Activated CD4-positive, alpha-beta T cell treated with anti-CD3 and anti-CD28 coated beads, Interleukin-2, amount 50 U/mL, for 16 hours (primary cell): ENCODE data around the gene DENND2C.

Source experiments
- DNase-seq: peaks from one replicate; pipeline ENCODE4 v3.0.0-alpha.2; 2020

Gene DENND2C

GRCh38 chr1:114671939-114672275 lies 2.1 kb upstream of the DENND2C start:
- DNase-seq = no peak

DNA sequence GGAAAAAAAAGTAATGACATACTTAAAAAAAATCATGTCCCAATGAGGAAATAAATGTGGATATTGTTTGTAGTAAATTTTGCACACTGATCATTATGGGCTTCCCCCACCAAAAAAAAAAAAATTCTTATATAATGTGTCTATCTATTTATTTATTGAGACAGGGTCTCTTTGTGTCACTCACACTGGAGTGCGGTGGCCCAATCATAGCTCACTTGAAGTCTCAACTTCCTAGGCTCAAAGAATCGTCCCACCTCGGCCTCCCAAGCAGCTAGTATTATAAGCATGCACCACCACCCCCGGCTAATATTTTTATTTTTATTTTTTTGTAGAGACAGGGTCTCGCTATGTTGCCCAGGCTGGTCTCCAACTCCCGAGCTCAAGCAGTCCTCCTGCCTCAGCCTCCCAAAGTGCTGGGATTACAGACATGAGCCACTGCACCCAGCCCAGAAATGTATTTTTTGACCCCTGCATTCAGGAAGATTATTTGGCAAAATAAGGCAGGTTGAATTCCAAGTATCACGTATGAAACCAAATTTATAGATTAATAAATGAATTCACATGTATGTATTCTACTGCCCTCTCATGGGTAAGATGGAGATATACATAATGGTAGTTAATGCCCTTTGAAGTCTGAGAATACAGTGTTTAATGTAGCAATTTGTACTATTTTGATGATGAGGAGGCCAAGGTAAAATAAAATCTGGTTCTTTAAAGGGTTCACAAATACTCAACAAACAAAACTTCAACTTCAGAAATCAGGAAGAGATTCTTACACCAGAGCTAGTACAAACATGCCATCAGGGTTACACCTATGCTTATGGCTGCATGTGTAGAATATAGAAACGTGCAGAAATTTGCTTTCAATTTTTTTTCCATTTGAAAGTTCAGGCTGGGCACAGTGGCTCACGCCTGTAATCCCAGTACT lies 1.4 kb upstream of the DENND2C start:
- peak; percentile 6 for DNase-seq

DNA sequence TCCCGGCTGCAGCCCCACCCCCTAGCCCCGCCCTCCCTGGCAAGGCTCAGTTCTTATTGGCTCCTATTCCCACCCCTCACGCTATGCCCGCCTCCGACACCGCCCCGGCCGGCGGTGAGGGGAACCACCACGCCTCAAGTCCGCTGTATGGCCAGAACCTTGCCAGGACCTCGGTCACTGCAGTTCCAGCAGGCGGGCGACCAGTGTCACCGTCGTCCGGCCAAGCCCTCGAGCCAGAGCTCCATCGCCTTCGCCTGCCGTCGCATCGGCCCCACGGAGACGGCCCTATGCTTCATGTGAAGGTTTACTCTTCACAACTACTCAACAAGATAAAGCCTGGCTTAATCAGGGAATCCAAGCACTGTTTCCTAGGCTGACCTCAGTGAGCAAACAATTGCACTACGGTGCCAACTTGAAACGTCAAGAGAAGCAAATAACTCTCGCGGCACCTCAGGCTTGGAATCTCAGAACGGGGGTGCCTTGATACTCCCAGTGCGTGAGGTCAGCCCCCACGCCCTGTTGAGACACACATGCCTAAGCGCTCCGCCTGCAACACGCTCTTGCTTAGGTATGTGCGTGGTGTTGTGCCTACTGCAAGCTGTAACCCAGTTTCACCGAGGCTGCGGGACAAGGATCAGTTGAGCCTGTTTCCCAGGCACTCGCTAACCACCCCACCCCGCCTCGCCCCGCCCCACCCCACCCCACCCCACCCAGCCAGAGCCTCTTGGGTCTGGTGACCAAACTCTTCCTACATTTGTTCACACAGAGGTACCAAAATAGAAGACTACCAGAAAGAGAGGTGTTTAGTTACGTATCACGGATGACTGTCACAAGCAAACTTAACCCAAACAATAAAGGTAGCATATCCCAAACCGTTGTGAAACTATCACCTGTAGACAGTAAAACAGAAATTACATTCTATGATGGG lies 498 bp upstream of the DENND2C start:
- DNase-seq = peak; percentile 87

DNA sequence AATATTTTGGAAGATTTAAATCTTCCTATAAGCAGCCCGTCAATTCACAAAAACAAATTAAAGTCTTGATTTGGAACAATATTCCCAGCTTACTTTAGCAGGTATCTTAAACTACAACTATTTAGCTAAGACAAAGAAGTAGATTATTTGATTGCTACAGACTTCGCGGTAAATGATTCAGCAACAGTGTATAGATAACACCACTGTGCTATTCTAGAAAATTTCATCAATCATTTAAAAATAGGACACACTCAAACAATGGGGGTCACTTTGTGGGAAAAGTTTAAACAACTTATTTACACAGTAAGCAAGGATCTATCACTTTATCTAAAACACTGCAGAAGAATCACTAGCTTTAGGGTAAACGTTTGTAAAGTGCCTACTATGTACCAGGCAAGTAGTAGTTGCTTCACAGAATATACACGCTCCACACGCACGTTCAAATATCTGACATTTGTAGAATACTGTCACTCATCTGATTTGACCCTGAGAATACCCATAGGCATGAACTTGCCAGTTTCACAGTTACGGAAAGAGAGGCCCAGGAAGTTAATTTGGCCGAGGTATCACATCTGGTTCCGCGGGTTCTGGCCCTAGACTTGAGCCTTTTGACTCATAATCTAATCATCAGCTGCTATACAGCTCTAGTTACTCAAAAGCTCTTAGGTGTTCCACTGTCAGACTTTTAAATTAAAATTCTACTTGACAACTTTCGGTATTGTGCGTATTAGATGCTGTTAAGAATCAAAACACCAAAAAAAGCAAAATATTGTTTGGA lies 876 bp downstream of the DENND2C start:
- peak; percentile 5 for DNase-seq

DNA sequence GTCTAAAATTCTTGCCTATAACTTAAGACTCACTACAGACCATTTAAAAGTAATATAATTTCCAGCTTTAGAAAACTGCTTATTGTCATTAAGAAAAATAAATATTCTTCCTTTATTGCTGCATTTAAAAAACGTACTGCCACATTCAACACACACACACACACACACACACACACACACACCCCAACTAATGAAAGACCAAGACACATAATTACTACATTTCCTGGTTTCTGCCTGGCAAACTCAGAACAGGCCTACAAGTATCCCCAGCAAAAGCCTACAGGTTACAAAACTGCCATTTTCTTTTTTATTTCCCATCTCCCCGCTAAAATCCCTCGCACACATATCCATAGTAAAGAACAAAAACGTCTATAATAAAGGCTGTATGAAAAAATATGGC lies 1.5 kb downstream of the DENND2C start:
- no peak for DNase-seq

DNA sequence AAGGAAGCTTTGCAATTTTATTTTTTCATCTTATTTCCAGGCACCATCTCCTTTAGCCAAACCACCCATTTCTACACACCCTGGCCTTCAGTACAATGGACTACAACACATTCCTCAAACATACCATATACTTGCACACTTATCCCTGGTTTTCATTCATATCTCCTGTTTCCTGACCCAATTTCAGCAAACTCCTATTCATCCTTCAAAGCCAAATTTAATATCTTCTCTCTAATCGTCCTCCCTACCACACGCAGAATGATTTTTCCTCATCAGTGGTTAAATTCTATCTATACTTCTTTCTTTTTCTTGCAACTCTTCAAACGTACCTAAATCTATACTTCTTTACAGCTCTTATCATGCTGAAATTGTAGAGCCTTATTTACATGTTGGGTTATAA lies 2.9 kb downstream of the DENND2C start:
- no peak for DNase-seq

- no peak for DNase-seq
Measured at GRCh38 chr1:114660238-114660637, 9.6 kb downstream of the DENND2C start.

DNA sequence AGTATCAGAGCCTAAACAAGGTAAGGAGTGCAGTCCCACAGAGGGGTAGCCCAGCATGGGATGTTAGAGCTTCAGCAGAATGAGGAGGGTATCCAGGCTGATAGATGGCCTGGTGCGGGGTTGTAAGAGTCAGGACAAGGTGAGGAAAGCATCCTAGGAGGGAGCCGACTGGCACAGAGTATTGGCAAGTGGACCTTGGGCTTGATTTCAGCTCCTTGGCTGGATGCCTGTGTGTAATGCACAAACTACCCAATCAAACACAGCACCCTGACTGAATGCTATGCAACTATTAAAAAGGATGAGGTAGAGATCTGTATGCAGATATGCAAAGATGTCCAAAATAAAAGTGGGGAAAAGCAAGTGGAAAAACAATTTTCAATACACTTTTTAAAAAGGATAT lies 18.0 kb downstream of the DENND2C start:
- no peak for DNase-seq

DNA sequence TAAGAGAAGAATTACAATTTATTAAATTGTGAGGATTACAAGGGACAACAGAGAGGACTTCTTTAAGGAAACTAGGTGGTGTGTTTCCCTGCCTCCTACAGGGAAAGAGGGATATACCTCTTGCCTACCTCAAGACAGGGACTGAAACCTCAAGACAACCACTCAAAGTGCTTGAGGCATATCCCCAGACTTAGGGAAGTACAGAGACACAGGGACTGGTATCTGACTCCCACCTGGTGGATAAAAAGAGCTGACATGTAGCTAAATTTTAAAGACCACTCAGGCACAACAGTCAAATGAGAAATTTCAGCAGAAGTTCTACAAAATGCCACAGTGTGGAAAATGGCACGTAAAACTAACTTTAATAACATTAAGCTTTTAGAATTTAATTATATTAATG lies 21.3 kb downstream of the DENND2C start:
- DNase-seq = no peak

DNA sequence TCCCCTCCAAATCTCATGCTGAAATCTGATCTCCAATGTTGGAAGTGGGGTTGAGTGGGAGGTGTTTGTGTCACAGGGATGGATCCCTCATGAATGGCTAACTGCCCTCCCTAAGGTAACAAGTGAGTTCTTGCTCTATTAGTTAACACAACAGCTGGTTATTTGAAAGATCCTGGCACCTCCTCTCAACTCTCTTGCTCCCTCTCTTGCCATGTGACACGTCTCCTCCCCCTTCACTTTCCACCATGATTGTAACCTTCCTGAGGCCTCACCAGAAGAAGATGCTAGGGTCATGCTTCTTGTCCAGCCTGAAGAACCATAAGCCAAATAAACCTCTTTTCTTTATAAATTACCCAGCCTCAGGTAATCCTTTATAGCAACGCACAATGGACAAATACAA lies 28.5 kb downstream of the DENND2C start:
- no peak for DNase-seq

DNA sequence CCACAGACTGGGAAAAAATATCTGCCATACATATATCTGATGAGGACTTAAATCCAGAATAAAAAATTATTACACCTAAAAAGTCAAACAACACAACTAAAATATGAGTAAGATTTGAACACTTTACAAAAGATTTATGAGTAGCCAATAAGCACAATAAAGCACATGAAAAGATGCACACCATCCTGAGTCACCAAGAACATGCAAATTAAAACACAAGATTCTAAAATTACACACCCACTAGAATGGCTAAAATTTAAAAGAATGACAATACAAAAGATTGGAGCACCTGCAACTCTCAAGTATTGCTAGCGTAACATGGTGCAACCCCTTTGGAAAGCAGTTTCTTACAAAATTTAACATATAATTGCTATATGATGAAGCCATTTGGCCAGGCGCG lies 30.9 kb downstream of the DENND2C start:
- no peak for DNase-seq

DNA sequence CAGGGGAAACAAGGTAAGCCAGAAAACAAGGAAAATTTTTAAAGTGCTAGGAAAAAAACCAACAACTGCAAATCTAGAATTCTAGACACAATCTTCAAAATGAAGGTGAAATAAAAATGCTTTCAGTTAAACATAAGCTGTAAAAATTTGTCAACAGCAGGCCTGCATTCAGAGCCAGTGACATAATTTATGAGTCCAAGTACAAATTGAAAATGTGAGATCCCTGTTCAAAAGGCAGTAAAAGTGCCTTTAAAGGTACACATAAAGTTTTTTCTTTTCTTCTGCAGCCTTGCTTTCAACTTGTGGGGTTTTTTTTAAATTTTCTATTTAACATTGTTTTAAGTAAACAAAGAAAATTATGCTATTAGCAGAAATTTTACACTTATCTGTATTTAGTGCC lies 37.4 kb downstream of the DENND2C start:
- no peak for DNase-seq

DNA sequence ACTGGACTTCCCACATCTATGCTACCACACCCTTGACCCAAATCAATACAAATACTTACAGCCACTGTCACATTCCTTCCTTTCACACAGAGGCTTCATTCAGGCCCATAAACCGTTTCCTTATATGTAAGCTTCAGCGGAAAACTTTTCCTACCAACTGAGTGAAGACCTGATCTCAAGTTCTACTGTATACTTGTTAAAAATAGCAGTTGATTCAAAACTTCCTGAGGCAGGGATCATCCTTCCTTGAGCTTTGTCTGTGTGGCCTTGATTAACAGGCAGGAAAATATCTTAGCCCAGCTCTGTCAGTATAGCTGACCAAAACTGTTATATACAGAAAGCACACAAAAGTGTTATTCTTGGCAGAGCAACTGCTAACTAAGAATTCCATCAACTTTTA lies 42.7 kb downstream of the DENND2C start:
- no peak for DNase-seq

DNA sequence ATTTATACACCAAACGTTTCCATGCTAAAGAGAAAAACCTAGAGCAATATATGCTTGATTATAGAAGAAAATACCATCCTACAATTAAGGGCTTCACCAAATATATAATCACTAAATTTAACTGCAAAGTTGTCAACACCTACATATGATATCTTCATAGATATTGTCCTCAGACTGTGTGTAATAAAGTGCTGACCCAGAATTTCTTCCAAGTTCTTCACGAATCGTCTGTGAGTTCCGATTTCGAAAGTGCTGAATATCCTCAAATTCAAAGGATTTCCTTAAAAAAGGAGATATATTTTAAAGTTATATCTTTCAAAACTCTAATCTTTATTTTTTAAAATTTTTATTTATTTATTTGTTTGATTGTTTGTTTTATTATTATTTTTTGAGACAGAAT lies 46.5 kb downstream of the DENND2C start:
- DNase-seq = no peak

GRCh38 chr1:114620419-114620818 lies 49.4 kb downstream of the DENND2C start:
- DNase-seq = no peak

DNA sequence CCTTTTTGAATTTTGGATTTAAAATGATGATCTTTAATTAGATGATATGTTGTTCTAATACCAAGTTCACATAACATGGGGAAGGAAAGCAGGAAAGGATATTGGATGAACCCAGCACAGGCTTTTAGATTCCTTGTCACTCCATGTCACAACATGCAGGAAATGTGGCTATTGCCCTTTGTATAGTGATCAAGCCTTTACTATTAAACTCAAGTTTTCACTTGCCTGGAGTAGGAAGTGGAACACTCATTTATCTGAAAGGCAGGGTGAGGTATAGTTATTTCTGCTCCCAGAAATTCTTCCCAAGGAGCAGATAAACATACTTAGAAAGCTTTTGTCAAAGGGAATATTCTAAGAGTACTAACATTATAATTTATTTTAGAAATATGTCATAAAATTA lies 51.2 kb downstream of the DENND2C start:
- no peak for DNase-seq

- DNase-seq = no peak
Measured at GRCh38 chr1:114610546-114611245, 59.2 kb downstream of the DENND2C start.

GRCh38 chr1:114609826-114610225 lies 60.0 kb downstream of the DENND2C start:
- DNase-seq = peak; percentile 4

DNA sequence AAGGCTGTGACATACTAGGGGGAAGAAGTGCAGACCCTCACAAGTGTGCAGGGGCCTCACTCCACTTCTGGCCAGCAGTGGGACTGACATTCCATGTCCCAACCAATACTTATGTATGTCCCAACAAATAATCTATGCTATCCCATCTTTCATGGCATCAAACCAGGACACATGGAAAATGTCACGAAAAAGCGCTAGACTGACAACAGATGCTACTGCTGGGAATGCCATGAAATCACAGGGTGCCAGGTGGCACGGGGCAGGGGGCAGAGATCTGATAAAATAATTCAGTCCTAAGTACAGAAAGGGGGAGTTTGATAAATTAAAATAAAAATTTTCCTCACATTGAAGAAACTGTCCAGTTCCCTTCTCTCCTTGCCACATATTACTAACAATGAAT lies 60.8 kb downstream of the DENND2C start:
- no peak for DNase-seq

DNA sequence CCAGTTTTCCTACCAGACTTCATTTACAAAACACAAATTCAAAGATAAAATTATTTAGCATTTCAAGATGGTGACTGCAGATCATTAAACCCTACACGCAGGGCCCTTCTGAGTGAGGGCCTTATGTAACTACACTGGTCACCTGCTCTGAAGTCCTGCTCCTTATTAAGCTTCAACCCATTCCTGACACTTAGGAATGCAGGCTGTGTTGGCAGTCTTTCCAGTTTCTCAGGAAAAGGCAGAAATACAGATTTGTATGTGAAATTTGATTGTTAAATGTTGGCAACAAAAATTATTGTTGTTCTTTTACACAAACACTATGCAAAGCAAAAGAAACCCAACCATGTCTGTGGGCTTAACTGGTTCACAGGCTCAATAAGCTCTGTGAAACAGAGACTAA lies 62.6 kb downstream of the DENND2C start:
- no peak for DNase-seq

- DNase-seq = no peak
Measured at GRCh38 chr1:114597949-114598348, 71.9 kb downstream of the DENND2C start.

- DNase-seq = no peak
Measured at GRCh38 chr1:114595602-114596001, 74.2 kb downstream of the DENND2C start.

- DNase-seq = no peak
Measured at GRCh38 chr1:114594046-114594445, 75.8 kb downstream of the DENND2C start.
